ENCODE results near the gene HOXC4. TPM values are rescaled to one million over a fixed set of nuclear protein-coding genes. Genes with fewer than 3 reads are reported as not detected.
A peak's percentile ranks its signal among the peaks of the same experiment; 100 is the strongest.
"Not testable (repeated sequence)": the region's sequence is repeated elsewhere in the genome, so short reads cannot be mapped to it uniquely, and the experiment has no call there.

Gene HOXC4
- polyA plus RNA-seq, 3 donors = not detected

- no peaks in the 10 kb centered on the region for H3K36me3 Mint-ChIP-seq
These were observed 13.0 kb upstream of the HOXC4 start for GRCh38 chr12:54040648-54041047.

GRCh38 chr12:54041097-54041690 lies 12.4 kb upstream of the HOXC4 start:
- peaks cover 86 to 98% of the 10 kb centered on the region in 2 donors for H3K27me3 ChIP-seq (ENCODE audit: control insufficient read depth in 2 of 2, insufficient read depth in 2 of 2, low read length in 2 of 2)
- no peaks in the 10 kb centered on the region for H3K4me1 ChIP-seq (ENCODE audit: control insufficient read depth in 1 of 2, insufficient read depth in 2 of 2, low read length in 2 of 2)
- H3K9me3 Mint-ChIP-seq = peaks cover 0 to 21% (median 5%) of the 10 kb centered on the region in 7 donors
- 38% methylated on average over 1 of the region's 2 CpGs for WGBS (ENCODE audit: insufficient coverage)
- H3K27ac Mint-ChIP-seq = no peak overlapping the region
- H3K36me3 ChIP-seq (replicated peaks in 1 of 2; ENCODE audit: control insufficient read depth in 1 of 2, insufficient read depth in 2 of 2, low read length in 2 of 2) = no peaks in the 10 kb centered on the region
- peak overlapping the region in 1 of 2 donors; percentile 60 for H3K4me3 Mint-ChIP-seq
- H3K27me3 Mint-ChIP-seq (ENCODE audit: low read depth in 3 of 3) = peaks cover 95 to 98% (median 95%) of the 10 kb centered on the region in 3 donors
- no peak for DNase-seq
- no peak overlapping the region for H2AFZ ChIP-seq (ENCODE audit: insufficient read depth, low read depth, low read length, poor library complexity, severe bottlenecking)
- no peaks in the 10 kb centered on the region for H3K79me2 ChIP-seq (ENCODE audit: insufficient read depth, low read length)
- no peak overlapping the region for H3K4me2 ChIP-seq (replicated peaks; ENCODE audit: extremely low read depth, low read length, poor library complexity, severe bottlenecking)
- no peaks in the 10 kb centered on the region for H4K20me1 ChIP-seq (ENCODE audit: insufficient read depth, low read length)
- no peaks in the 10 kb centered on the region for H3K36me3 Mint-ChIP-seq
- peaks cover 0 to 34% of the 10 kb centered on the region in 2 donors for H3K9me3 ChIP-seq (replicated peaks in 1 of 2; ENCODE audit: control insufficient read depth in 1 of 2, insufficient read depth in 1 of 2, low read length in 2 of 2)
- no peak overlapping the region for H3K27ac ChIP-seq (ENCODE audit: low read depth in 1 of 2, low read length in 2 of 2)
- no peak overlapping the region for H3K4me3 ChIP-seq (replicated peaks in 1 of 3; ENCODE audit: low read depth in 2 of 3, low read length in 3 of 3)
- H3K4me1 Mint-ChIP-seq = no peaks in the 10 kb centered on the region
- no peak overlapping the region for H3K9ac ChIP-seq (ENCODE audit: insufficient read depth, low read length, poor library complexity, severe bottlenecking)
- no peak for TF ChIP-seq CTCF (IDR thresholded peaks at IDR 0.05)
- intact Hi-C loops (cut with micrococcal nuclease) = no loop called here

More at GRCh38 chr12:54040648-54041047, 13.0 kb upstream of the HOXC4 start:
- Histone ChIP-seq H3K4me3 (replicated peaks in 1 of 3; ENCODE audit: low read depth in 2 of 3, low read length in 3 of 3) (no peak overlapping the region), H2AFZ (ENCODE audit: insufficient read depth, low read depth, low read length, poor library complexity, severe bottlenecking) (no peak overlapping the region), H3K9ac (ENCODE audit: insufficient read depth, low read length, poor library complexity, severe bottlenecking) (no peak overlapping the region), H3K9me3 (replicated peaks in 1 of 2; ENCODE audit: control insufficient read depth in 1 of 2, insufficient read depth in 1 of 2, low read length in 2 of 2) (peaks cover 0 to 36% of the 10 kb centered on the region in 2 donors), H3K27ac (ENCODE audit: low read depth in 1 of 2, low read length in 2 of 2) (no peak overlapping the region), H3K27me3 (ENCODE audit: control insufficient read depth in 2 of 2, insufficient read depth in 2 of 2, low read length in 2 of 2) (peaks cover 84 to 98% of the 10 kb centered on the region in 2 donors), H3K36me3 (replicated peaks in 1 of 2; ENCODE audit: control insufficient read depth in 1 of 2, insufficient read depth in 2 of 2, low read length in 2 of 2) (no peaks in the 10 kb centered on the region), H3K4me2 (replicated peaks; ENCODE audit: extremely low read depth, low read length, poor library complexity, severe bottlenecking) (no peak overlapping the region), H3K79me2 (ENCODE audit: insufficient read depth, low read length) (no peaks in the 10 kb centered on the region), H4K20me1 (ENCODE audit: insufficient read depth, low read length) (no peaks in the 10 kb centered on the region), H3K4me1 (ENCODE audit: control insufficient read depth in 1 of 2, insufficient read depth in 2 of 2, low read length in 2 of 2) (no peaks in the 10 kb centered on the region)
- intact Hi-C loops (cut with micrococcal nuclease) = no loop called here
- no CpG with 5 or more reads among the region's 3 CpGs for WGBS (ENCODE audit: insufficient coverage)
- Mint-ChIP-seq H3K27ac (no peak overlapping the region), H3K27me3 (ENCODE audit: low read depth in 3 of 3) (peaks cover 95 to 98% (median 95%) of the 10 kb centered on the region in 3 donors), H3K4me1 (no peaks in the 10 kb centered on the region), H3K9me3 (peaks cover 0 to 22% (median 5%) of the 10 kb centered on the region in 7 donors), H3K4me3 (peak overlapping the region in 1 of 2 donors; percentile 71)
- no peak for TF ChIP-seq CTCF (IDR thresholded peaks at IDR 0.05)
- no peak for DNase-seq

GRCh38 chr12:54042033-54042432 lies 11.6 kb upstream of the HOXC4 start:
- H3K4me2 ChIP-seq (replicated peaks; ENCODE audit: extremely low read depth, low read length, poor library complexity, severe bottlenecking); DNase-seq; H4K20me1 ChIP-seq (ENCODE audit: insufficient read depth, low read length); H2AFZ ChIP-seq (ENCODE audit: insufficient read depth, low read depth, low read length, poor library complexity, severe bottlenecking); H3K27ac ChIP-seq (ENCODE audit: low read depth in 1 of 2, low read length in 2 of 2); intact Hi-C loops (cut with micrococcal nuclease); H3K4me1 ChIP-seq (ENCODE audit: control insufficient read depth in 1 of 2, insufficient read depth in 2 of 2, low read length in 2 of 2); H3K36me3 Mint-ChIP-seq; H3K9ac ChIP-seq (ENCODE audit: insufficient read depth, low read length, poor library complexity, severe bottlenecking); H3K27ac Mint-ChIP-seq; H3K36me3 ChIP-seq (replicated peaks in 1 of 2; ENCODE audit: control insufficient read depth in 1 of 2, insufficient read depth in 2 of 2, low read length in 2 of 2); H3K4me1 Mint-ChIP-seq; H3K79me2 ChIP-seq (ENCODE audit: insufficient read depth, low read length); H3K4me3 ChIP-seq (replicated peaks in 1 of 3; ENCODE audit: low read depth in 2 of 3, low read length in 3 of 3): not testable (repeated sequence)
- H3K4me3 Mint-ChIP-seq = peak overlapping the region in 1 of 2 donors; percentile 52
- H3K9me3 Mint-ChIP-seq = peaks cover 0 to 22% (median 5%) of the 10 kb centered on the region in 7 donors
- peaks cover 1 to 38% of the 10 kb centered on the region in 2 donors for H3K9me3 ChIP-seq (replicated peaks in 1 of 2; ENCODE audit: control insufficient read depth in 1 of 2, insufficient read depth in 1 of 2, low read length in 2 of 2)
- WGBS (ENCODE audit: insufficient coverage) = 43% methylated on average over 2 of the region's 6 CpGs
- H3K27me3 ChIP-seq (ENCODE audit: control insufficient read depth in 2 of 2, insufficient read depth in 2 of 2, low read length in 2 of 2) = peaks cover 88 to 98% of the 10 kb centered on the region in 2 donors
- peaks cover 95 to 98% (median 95%) of the 10 kb centered on the region in 3 donors for H3K27me3 Mint-ChIP-seq (ENCODE audit: low read depth in 3 of 3)

Data from CD14-positive monocyte (primary cell).